Fibroblast of mammary gland (primary cell): Measurements from ENCODE around the gene RASA3.

Source experiments
- DNase-seq: peaks from one replicate; pipeline ENCODE4 v3.0.0-alpha.2; 2010; ENCODE audit warnings: low read depth
- H3K4me3 ChIP-seq: 2 replicates; pipeline ENCODE4 v1.5.1; 2011; ENCODE audit warnings: low read depth, mild to moderate bottlenecking, low read length, moderate library complexity; ENCODE audit not compliant: control insufficient read depth
- TF ChIP-seq, protein P1 (sequence below): conservative IDR thresholded peaks from 2 replicates; pipeline ENCODE4 v1.5.1; 2011; ENCODE audit warnings: low read depth, low read length, inconsistent platforms; ENCODE audit not compliant: control insufficient read depth, insufficient read depth

RASA3 gene

GRCh38 chr13:113948034-113948742, 184.2 kb downstream of the RASA3 start:
- DNase-seq: no peak
- TF ChIP-seq, protein P1, sequence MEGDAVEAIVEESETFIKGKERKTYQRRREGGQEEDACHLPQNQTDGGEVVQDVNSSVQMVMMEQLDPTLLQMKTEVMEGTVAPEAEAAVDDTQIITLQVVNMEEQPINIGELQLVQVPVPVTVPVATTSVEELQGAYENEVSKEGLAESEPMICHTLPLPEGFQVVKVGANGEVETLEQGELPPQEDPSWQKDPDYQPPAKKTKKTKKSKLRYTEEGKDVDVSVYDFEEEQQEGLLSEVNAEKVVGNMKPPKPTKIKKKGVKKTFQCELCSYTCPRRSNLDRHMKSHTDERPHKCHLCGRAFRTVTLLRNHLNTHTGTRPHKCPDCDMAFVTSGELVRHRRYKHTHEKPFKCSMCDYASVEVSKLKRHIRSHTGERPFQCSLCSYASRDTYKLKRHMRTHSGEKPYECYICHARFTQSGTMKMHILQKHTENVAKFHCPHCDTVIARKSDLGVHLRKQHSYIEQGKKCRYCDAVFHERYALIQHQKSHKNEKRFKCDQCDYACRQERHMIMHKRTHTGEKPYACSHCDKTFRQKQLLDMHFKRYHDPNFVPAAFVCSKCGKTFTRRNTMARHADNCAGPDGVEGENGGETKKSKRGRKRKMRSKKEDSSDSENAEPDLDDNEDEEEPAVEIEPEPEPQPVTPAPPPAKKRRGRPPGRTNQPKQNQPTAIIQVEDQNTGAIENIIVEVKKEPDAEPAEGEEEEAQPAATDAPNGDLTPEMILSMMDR: no peak
- no peak overlapping the region for H3K4me3 ChIP-seq

- no peak overlapping the region for H3K4me3 ChIP-seq
- TF ChIP-seq, protein P1: peak; percentile 92
- DNase-seq: peak; percentile 74
Observed at GRCh38 chr13:113947311-113948033, 185.0 kb downstream of the RASA3 start.

DNA sequence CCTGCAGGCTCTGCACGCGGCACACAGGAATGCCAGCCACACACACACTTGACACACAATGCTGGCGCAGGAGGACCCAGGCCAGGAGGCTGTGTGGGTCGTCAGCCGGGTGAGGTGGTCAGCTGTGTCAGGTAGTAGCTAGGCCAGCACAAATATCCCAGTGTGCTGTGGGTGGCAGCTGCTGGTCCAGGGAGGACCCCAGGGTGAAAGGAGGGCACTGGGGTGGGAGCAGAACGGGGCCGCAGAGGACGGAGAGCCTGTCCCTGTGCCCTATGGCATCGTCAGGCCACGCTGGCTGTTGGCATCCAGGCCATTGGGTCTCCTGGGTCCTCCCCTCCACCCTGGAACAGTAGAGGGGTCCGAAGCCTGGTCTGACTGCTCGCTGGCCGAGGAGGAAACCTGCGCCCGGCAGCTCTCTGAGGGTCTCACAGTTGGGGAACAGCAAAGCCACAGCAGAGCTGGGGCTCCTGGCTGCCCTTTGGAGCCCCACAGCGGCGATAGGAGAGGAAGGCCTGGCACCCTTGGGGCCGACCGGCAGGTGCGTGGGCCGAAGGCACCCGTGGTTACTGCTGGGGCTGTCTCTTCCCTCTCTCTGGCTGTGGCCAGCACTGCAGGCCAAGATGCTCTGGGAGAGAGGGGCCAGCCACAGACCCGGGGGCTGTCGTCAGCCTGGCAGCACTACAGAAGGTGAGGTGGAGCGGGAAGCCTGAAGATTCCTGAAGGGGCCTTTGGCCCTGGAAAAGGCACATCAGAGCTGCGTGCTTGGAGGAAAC, 185.8 kb downstream of the RASA3 start:
- no peak overlapping the region for H3K4me3 ChIP-seq
- TF ChIP-seq, protein P1: no peak
- DNase-seq: no peak

DNA sequence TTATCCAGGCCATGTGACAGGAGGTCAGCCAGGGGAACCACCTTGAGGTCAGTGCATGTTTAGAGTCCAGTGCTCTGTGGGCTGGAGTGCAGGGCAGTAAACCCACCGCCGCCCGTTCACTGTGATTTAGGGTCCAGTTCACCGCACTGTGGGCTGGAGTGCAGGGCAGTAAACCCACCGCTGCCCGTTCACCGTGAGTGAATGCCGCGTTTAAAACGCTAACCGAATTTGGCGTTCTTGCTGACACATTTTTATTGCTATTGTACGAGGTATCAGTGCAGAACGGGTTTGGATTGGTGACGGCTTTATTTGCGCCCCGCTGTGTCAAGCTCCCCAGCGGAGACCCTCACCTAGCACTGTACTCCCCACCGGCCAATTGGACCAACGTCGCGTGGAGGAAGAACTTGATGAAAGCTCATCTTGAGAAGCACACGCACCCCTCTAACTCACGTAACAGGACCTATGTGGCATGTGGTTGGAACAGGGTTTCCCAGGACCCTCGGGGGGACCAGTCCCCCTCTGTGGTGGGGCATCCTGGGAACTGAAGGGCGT, 186.5 kb downstream of the RASA3 start:
- TF ChIP-seq, protein P1: no peak
- H3K4me3 ChIP-seq: no peak overlapping the region
- DNase-seq: no peak

- TF ChIP-seq, protein P1: no peak
- no peak overlapping the region for H3K4me3 ChIP-seq
- DNase-seq: no peak
Observed at GRCh38 chr13:113943821-113944565, 188.4 kb downstream of the RASA3 start.

- TF ChIP-seq, protein P1: no peak
- no peak overlapping the region for H3K4me3 ChIP-seq
- no peak for DNase-seq
Observed at GRCh38 chr13:113942591-113943103, 189.8 kb downstream of the RASA3 start.
